Ascending aorta (tissue), 2 donors: Measurements from ENCODE around the gene ZNF80. TPM values are rescaled to one million over a fixed set of nuclear protein-coding genes. Genes with fewer than 3 reads are reported as not detected.

Experiments used
- DNase-seq, 2 donors: peaks; one replicate each; pipeline ENCODE4 v3.0.0-alpha.2; 2019; ENCODE audit warnings: low spot score in 2 of 2
- H3K27ac ChIP-seq, 2 donors: fragments of 200-600 bp; sonication (generic); one replicate each; pipeline ENCODE4 v1.5.1; 2016 to 2017; ENCODE audit warnings: mild to moderate bottlenecking in 1 of 2
- H3K27me3 ChIP-seq: fragments of 200-600 bp; sonication (generic); one replicate; pipeline ENCODE4 v1.5.1; 2017
- H3K36me3 ChIP-seq, 2 donors: fragments of 200-600 bp; sonication (generic); one replicate each; pipeline ENCODE4 v1.5.1; 2016
- H3K4me1 ChIP-seq, 2 donors: fragments of 200-600 bp; sonication (generic); one replicate each; pipeline ENCODE4 v1.5.1; 2016 to 2017; ENCODE audit warnings: mild to moderate bottlenecking in 1 of 2
- H3K4me3 ChIP-seq, 2 donors: fragments of 200-600 bp; sonication (generic); one replicate each; pipeline ENCODE4 v1.5.1; 2016 to 2017; ENCODE audit warnings: mild to moderate bottlenecking in 1 of 2
- H3K9me3 ChIP-seq, 2 donors: fragments of 200-600 bp; sonication (generic); one replicate each; pipeline ENCODE4 v1.5.1; 2016
- CTCF ChIP-seq, 3 experiments: fragments of 200-600 bp in 2 of 3; fragments of 450-650 bp in 1 of 3; sonication (generic) in 2 of 3; IDR thresholded peaks; one replicate each; pipeline ENCODE4 v1.5.1; 2016 to 2019; ENCODE audit warnings: antibody characterized with exemption in 3 of 3, mild to moderate bottlenecking in 1 of 3, moderate library complexity in 1 of 3
- intact Hi-C: fragments of 100-400 bp; cut with DNase I; formaldehyde crosslinking; loops from one replicate; pipeline ENCODE4 v1.15.1; 2023
- total RNA-seq: library from RNA; depleted of rRNA; stranded (reverse); fragments of >200 nt; gene quantifications from one replicate; pipeline ENCODE4 v1.1.0, GENCODE V29; 2016

Gene ZNF80
- total RNA-seq, 1 donor from 2014 or later = 23.7 TPM

- Histone ChIP-seq H3K27ac (no peak overlapping the region), H3K9me3 (no peaks in the 10 kb centered on the region), H3K4me1 (no peaks in the 10 kb centered on the region), H3K27me3 (no peaks in the 10 kb centered on the region), H3K4me3 (no peak overlapping the region), H3K36me3 (no peaks in the 10 kb centered on the region)
- no peak for DNase-seq
- no peak for TF ChIP-seq CTCF (IDR thresholded peaks at IDR 0.05)
- intact Hi-C loops = no loop called here
These were observed 31.8 kb downstream of the ZNF80 start for GRCh38 chr3:114205541-114205940.

- intact Hi-C loops = no loop called here
- H3K36me3 ChIP-seq = no peaks in the 10 kb centered on the region
- DNase-seq = no peak
- H3K27me3 ChIP-seq = no peaks in the 10 kb centered on the region
- H3K4me1 ChIP-seq = no peaks in the 10 kb centered on the region
- H3K9me3 ChIP-seq = no peaks in the 10 kb centered on the region
- TF ChIP-seq CTCF (IDR thresholded peaks at IDR 0.05) = no peak
- H3K4me3 ChIP-seq = no peak overlapping the region
- H3K27ac ChIP-seq = no peak overlapping the region
These were observed 42.6 kb downstream of the ZNF80 start for GRCh38 chr3:114194750-114195149.

- Histone ChIP-seq H3K9me3 (no peaks in the 10 kb centered on the region), H3K4me1 (no peaks in the 10 kb centered on the region), H3K4me3 (no peak overlapping the region), H3K27ac (no peak overlapping the region), H3K27me3 (no peaks in the 10 kb centered on the region), H3K36me3 (no peaks in the 10 kb centered on the region)
- intact Hi-C loops = no loop called here
- DNase-seq = no peak
- TF ChIP-seq CTCF (IDR thresholded peaks at IDR 0.05) = no peak
These were observed 45.2 kb downstream of the ZNF80 start for GRCh38 chr3:114192136-114192535.

GRCh38 chr3:114186501-114186900 is 50.9 kb downstream of the ZNF80 start:
- Histone ChIP-seq H3K9me3 (no peaks in the 10 kb centered on the region), H3K36me3 (no peaks in the 10 kb centered on the region), H3K4me1 (no peaks in the 10 kb centered on the region), H3K4me3 (no peak overlapping the region), H3K27ac (no peak overlapping the region), H3K27me3 (no peaks in the 10 kb centered on the region)
- intact Hi-C loops = no loop called here
- no peak for TF ChIP-seq CTCF (IDR thresholded peaks at IDR 0.05)
- no peak for DNase-seq

Other genes with a start within 250 kb of the ZNF80 start
- 0.21 TPM for gene CCDC191, start 181.1 kb downstream of the ZNF80 start, total RNA-seq
- gene QTRT2, start 180.8 kb downstream of the ZNF80 start, total RNA-seq = 9.5 TPM
- not detected for gene DRD3, start 58.5 kb downstream of the ZNF80 start, total RNA-seq
- not detected for gene TIGIT, start 56.5 kb upstream of the ZNF80 start, total RNA-seq